HG02970 (cell line): ENCODE results near the gene ATP1A1.

ENCODE experiments used
- ATAC-seq: cut with Tn5 transposase; IDR thresholded peaks from one replicate; pipeline ENCODE4 v1.9.1; 2021; ENCODE audit warnings: mild to moderate bottlenecking, moderate library complexity, moderate number of reproducible peaks; ENCODE audit not compliant: unreplicated experiment, low FRiP score

ATP1A1 gene

DNA sequence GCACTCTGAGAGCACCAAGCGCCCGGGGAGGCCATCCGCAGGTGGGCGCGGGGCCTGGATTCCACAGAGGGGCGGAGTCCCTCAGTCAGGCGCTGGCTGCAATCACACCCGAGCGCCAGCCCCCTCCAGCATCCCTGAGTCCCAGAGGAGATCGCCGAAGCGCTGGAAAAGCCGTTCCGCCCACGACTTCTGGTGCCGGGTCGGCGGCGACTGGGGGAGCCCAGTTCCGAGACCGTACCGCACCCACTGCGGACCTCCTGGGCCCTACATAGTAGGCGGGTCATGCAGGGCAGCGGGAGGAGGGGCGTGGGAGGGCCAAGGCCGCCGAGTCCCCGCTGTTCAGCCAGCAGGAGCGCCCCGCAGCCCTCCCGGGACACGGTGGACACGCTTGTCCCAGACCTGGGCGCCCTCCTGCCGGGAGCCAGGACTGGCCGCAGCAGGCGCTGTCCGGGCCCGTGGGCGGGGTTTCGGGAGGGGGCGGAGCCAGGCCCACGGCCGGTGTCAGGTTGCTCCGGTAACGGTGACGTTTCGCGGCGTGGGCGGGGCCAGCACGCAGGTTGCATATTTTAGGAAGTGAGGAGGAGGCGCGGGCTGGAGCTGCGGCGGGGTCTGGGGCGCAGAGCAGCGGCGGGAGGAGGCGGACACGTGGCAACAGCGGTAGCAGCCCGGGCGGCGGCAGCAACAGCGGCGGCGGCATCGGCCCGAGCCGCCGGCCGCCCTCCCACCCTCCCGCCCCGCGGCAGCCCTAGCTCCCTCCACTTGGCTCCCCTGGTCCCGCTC lies at the start of gene ATP1A1:
Gene ATP1A1 (plus strand): TSS at position 594 of the 780 bp plus-strand sequence. CDS start 268 bp downstream, outside the sequence.
- peak; percentile 67 for ATAC-seq

- no peak for ATAC-seq
Measured at GRCh38 chr1:116323491-116323890, 49.6 kb upstream of the ATP1A1 start.

GRCh38 chr1:116324411-116324810 lies 48.6 kb upstream of the ATP1A1 start:
- no peak for ATAC-seq

DNA sequence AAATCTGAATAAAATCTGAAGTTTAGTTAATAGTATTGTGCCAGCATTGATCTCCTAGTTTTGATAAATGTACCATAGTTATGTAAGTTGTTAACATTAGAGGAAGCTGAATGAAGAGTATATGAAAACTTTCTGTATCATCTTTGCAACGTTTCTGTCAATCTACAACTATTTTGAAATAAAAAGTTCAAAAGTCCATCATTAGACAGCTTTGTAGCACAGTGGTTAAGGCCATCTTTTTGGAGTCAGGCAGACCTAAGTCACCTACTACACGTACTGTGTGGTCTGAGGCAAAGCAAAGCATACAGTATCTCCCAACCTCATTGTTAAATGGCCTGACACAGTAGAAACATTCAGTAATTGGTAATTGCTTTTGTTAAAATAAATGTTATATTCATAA lies 47.9 kb upstream of the ATP1A1 start:
- no peak for ATAC-seq

GRCh38 chr1:116325922-116326321 lies 47.1 kb upstream of the ATP1A1 start:
- ATAC-seq = no peak

GRCh38 chr1:116326486-116326885 lies 46.6 kb upstream of the ATP1A1 start:
- ATAC-seq = no peak

DNA sequence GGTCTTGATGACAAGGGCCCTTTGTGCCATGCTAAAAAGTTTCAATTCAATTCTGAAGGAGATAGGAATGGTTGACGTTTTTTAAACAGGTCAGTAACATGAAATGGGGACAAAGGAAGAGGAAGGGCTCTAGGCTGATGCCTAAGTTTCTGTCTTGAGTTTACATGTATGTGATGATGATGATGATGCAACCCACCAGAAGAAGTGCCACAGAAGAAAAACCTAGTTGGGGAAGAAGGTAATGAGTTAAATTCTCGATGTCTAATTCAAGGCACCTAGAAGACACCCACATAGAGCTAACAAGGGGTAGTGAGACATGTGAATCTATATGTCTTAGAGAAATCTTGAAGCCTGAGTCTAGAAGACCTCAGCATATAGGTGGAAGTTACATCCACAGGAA lies 44.4 kb upstream of the ATP1A1 start:
- ATAC-seq = no peak

DNA sequence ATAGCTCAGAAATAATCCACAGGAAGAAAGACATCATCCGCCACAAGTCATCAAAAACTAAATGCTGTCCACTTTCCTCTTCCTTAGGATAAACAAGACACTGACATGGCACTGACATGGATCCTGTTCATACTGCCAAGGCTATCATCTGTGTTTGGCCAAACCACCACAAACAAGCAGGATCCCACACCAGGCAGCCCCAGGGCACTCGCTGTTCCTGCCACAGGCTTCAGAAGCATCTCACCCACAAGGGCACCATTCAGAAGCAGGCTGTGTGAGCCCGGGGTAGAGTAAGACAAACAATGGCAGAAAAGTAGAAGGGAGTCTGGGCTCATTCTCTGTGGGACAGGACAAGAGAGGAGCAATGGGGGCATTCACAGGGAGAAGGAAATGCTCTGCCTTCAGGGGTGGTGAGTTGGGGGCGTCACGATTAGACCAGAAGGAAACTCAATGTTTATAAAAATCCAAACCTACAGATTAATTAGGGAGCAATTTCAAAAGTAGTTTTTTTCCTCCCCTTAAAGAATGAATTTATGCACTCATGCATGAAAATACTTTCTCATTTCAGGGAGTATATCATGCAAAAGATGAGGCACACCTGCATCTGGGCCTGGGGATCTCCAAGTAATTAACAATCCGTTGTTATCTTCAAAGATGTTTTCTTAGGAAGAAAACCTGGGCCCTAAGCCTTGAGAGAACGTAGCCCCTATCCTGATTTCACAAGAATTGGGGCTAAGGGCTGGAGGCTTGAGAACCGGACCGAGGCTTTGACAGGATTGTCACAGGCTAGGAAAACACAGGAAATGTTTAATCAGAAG lies 43.3 kb upstream of the ATP1A1 start:
- no peak for ATAC-seq

- no peak for ATAC-seq
Measured at GRCh38 chr1:116330342-116330652, 42.7 kb upstream of the ATP1A1 start.

GRCh38 chr1:116330846-116331245 lies 42.2 kb upstream of the ATP1A1 start:
- ATAC-seq = no peak

DNA sequence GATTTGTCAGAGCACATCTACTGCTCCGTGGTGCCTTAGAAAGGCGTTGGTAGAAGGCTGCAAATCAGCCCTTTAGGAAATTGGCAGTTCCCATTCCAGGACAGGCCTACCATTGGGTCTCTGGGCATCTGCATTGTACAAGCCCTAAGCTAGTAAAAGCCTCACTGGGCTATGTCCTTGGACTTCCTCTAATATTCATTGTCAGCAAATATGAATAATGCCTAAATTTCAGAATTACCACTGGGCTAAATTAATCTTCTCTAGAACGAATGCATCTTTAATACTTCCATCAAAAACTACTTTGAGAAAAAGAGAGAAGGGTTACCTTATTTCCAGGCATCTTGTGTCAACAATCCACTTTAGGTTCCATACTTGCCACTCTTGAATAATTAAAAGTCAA lies 41.5 kb upstream of the ATP1A1 start:
- no peak for ATAC-seq

GRCh38 chr1:116332451-116332850 lies 40.6 kb upstream of the ATP1A1 start:
- ATAC-seq = no peak

DNA sequence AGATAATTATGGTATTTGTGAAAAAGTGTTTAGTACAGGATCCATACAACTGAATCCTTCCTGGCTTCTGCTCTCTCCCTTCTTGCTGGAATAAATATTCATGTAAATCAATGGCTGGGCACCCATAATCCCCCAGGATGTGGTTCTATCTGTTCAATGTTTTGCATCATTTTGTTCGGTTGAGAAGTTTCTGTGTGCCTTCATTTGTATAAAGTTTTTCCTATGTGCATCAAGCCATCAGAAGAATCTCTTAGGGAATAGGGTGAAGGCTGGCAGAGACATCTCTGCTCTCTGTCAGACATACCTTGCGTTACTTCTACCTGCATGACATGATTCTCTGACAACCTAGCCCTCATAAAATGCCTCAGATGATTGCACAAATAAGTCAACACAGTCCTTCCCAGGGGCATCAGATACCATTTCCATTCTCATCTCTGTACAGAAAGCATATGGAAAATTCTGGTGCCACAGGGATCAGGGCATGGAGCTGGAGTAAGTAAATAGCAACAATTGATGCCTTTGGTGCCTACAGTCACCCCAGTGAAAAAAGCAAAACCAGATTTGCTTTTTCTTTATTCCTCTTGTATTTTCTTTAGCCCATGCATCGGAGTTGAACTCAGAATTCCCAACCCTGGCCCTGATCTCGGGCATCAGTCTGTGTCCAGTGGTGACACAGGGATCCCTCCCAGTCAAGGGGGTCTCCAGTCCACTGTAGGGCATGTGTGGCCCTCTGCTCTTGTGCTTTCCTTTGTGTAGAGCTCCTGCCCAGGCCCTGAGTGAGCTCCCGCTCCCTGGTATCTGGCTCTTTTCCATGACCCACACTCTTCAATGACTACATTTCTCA lies 39.7 kb upstream of the ATP1A1 start:
- no peak for ATAC-seq

GRCh38 chr1:116334015-116334547 lies 39.0 kb upstream of the ATP1A1 start:
- ATAC-seq = no peak

- ATAC-seq = no peak
Measured at GRCh38 chr1:116334868-116335635, 38.0 kb upstream of the ATP1A1 start.

- ATAC-seq = no peak
Measured at GRCh38 chr1:116335850-116336624, 37.0 kb upstream of the ATP1A1 start.

- ATAC-seq = no peak
Measured at GRCh38 chr1:116337398-116337797, 35.6 kb upstream of the ATP1A1 start.

DNA sequence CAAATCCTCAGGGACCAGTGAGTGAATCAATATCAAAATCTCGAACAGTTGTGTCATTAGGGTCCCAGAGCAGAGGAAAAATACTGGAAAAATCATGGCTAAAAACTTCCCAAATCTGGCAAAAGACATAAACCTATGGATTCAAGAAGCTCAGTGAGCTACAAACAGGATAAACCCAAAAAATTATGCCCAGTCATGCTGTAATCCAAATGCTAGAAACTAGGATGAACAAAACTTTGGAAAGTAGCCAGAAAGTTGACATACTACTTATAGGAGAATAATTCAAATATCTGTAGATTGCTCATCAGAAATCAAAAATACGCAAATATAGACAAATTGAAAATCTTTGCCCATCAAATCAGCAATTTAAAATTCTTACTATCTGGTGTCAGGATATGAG lies 34.6 kb upstream of the ATP1A1 start:
- ATAC-seq = no peak

DNA sequence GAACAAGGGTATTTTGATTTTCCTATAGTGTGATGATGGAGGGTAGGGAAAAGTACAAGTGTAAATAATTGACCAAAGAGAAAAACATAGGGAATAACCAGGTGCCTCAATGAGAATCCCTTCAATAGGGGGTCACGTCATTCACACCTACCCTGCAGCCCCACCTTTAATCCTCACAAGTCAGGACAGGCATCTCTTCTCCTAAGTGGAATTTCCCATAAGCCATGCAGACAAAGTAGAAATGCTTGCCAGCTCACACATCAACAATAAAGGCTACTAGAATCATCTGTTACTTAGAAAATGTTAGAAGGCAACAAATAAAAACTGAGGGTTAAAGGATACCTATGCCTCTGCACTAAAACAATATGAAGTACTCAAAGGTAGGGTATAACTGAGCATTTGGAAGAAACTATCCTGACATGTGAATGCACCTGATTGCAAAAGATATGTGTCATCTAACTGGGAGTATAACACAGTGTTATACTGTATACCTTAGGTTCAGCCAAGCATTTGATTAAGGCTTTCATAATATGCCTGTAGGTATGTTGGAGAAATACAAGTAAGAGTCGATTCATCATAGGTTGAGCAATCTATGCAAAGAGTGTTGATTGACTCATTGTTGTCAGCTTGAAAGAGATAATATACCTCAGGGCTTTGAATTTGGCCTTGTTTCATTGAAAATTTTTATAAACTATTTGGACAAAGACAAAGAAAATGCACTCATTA lies 32.4 kb upstream of the ATP1A1 start:
- no peak for ATAC-seq
